ENCODE results near the gene RERG.
"Not testable (repeated sequence)": the region's sequence is repeated elsewhere in the genome, so short reads cannot be mapped to it uniquely, and the experiment has no call there.

Gene RERG

DNA sequence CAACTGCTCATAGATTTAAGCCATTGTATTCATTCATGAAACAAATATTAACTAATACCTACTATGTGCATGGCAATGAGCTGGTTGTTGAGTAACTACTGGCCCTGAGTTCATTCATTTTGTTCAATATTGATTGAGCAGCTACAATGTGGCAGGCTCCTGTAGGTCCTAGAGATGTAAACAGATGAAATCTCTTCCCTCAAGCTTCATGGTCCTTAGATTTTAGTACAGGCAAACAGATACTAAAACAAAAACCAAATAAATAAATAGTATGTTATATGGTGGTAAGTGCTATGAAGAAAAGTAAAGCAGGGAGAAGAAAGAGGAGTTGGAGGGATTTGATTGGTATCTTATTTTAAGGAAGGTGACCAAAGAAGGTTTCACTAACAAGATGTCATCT is 77.8 kb downstream of the RERG start:
- DNase-seq (ENCODE audit: low read depth): no peak

GRCh38 chr12:15142711-15143110 is 78.5 kb downstream of the RERG start:
- no peak for DNase-seq (ENCODE audit: low read depth)

DNA sequence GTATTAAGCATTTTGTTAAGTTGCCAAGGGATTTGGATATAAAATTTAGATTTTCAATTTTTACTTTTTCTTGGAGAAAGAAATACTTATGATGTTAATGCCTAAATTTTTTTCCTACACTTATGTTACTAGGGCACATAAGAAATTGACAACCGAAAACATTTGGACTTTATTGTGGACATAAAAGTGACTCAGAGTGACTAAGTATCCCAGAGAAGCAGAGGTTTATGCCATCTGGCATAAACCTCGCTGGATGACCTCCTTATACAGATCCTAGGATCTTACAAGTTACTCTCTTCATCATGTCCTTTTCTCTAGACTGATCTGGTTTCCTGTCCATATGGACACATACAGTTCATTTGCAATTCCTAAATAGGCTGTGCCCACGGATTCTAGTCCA is 89.8 kb downstream of the RERG start:
- no peak for DNase-seq (ENCODE audit: low read depth)

DNA sequence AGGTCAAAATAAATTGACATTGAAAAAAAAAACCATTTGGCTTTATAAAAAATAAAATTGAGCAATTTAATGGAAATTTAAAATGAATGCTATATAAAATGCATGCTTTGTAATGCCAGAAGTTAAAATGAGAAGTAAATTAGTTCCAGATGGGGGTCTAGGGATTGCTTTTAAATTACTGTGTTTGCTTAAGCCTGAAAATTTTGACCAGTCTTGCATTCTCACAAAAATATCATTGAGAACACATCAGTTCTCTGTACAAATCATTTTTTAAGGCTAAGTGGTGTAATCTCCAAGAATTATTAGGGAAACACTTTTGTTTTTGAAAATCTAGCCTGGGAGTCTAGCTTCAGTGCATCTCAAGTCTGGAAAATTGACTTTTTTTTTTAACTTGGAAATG is 90.7 kb downstream of the RERG start:
- no peak for DNase-seq (ENCODE audit: low read depth)

- no peak for DNase-seq (ENCODE audit: low read depth)
Observed at GRCh38 chr12:15123401-15123800, 97.8 kb downstream of the RERG start.

- no peak for DNase-seq (ENCODE audit: low read depth)
Observed at GRCh38 chr12:15122344-15122743, 98.9 kb downstream of the RERG start.

DNA sequence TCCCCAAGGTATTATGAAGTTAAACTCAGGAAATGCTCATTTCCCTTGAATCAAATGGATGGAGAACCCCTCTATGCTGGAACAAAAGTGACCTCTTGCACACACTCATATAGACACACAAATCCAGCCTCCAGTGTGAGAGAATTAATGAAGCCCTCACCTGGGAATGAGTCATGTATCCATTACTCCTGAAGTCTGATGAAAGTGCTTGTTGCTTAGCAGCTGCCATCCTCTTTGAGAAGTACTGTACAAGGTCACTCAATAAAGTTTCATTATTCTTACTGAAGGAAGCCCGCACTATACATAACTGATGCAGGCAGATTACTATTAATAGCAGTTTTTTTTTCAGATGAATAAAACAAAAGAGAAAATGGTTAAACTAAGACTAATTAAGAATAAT is 102.3 kb downstream of the RERG start:
- DNase-seq (ENCODE audit: low read depth): no peak

GRCh38 chr12:15116983-15117382 is 104.2 kb downstream of the RERG start:
- DNase-seq (ENCODE audit: low read depth): no peak

GRCh38 chr12:15116086-15116485 is 105.1 kb downstream of the RERG start:
- DNase-seq (ENCODE audit: low read depth): no peak

- DNase-seq (ENCODE audit: low read depth): no peak
Observed at GRCh38 chr12:15115434-15115833, 105.8 kb downstream of the RERG start.

- DNase-seq (ENCODE audit: low read depth): no peak
Observed at GRCh38 chr12:15114501-15114900, 106.7 kb downstream of the RERG start.

GRCh38 chr12:15092826-15093225 is 128.4 kb downstream of the RERG start:
- no peak for DNase-seq (ENCODE audit: low read depth)

- DNase-seq (ENCODE audit: low read depth): no peak
Observed at GRCh38 chr12:15090441-15090840, 130.8 kb downstream of the RERG start.

DNA sequence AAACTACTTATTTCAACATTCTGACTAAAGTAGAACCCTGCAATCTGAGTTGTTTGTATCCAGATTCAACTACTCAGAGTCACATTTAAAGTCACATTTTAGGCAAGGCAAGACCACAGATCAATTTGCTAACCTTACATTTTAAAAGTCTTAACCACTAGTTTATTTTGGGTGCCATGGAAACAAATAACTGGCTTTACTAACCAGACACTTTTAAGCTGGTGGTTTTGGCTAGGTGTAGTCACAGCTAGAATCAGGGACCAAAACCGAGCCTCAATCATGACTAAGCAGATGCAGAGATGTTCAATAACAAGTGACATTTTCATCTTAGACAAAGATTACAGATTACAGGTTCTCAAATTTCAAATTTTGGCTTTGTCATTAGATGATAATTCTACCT is 133.1 kb downstream of the RERG start:
- no peak for DNase-seq (ENCODE audit: low read depth)

GRCh38 chr12:15077751-15078150 is 143.5 kb downstream of the RERG start:
- DNase-seq (ENCODE audit: low read depth): not testable (repeated sequence)

GRCh38 chr12:15074351-15074750 is 146.9 kb downstream of the RERG start:
- no peak for DNase-seq (ENCODE audit: low read depth)

GRCh38 chr12:15059123-15059522 is 162.1 kb downstream of the RERG start:
- DNase-seq (ENCODE audit: low read depth): no peak
